ENCODE measurements around the gene CD38.
A peak's percentile ranks its signal among the peaks of the same experiment; 100 is the strongest.
"Not testable (repeated sequence)": the region's sequence is repeated elsewhere in the genome, so short reads cannot be mapped to it uniquely, and the experiment has no call there.

Gene CD38

DNA sequence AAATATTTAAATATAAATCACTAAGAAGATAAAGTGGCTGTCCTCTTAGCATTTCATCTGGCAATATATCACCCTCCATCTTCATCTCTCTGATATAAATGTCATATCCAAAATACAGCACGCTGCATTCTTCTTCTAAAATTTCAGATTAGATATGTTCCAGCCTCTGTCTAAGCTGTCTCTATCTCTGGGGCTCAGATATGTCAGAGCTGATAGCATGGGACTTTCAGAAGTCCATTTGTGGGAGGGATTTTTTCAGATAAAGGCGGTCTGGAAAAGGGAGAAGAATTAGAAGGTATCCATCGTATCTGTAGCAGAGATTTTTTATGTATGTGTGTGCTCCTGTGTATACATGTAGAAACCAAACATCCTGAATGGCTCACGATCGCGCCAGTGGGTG lies 25.0 kb upstream of the CD38 start:
- DNase-seq (ENCODE audit: low read depth): no peak
- TF ChIP-seq, protein P1, sequence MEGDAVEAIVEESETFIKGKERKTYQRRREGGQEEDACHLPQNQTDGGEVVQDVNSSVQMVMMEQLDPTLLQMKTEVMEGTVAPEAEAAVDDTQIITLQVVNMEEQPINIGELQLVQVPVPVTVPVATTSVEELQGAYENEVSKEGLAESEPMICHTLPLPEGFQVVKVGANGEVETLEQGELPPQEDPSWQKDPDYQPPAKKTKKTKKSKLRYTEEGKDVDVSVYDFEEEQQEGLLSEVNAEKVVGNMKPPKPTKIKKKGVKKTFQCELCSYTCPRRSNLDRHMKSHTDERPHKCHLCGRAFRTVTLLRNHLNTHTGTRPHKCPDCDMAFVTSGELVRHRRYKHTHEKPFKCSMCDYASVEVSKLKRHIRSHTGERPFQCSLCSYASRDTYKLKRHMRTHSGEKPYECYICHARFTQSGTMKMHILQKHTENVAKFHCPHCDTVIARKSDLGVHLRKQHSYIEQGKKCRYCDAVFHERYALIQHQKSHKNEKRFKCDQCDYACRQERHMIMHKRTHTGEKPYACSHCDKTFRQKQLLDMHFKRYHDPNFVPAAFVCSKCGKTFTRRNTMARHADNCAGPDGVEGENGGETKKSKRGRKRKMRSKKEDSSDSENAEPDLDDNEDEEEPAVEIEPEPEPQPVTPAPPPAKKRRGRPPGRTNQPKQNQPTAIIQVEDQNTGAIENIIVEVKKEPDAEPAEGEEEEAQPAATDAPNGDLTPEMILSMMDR (conservative IDR thresholded peaks at IDR 0.05; ENCODE audit: low read length): no peak
- no peak overlapping the region for H3K4me3 ChIP-seq (ENCODE audit: low read length)

DNA sequence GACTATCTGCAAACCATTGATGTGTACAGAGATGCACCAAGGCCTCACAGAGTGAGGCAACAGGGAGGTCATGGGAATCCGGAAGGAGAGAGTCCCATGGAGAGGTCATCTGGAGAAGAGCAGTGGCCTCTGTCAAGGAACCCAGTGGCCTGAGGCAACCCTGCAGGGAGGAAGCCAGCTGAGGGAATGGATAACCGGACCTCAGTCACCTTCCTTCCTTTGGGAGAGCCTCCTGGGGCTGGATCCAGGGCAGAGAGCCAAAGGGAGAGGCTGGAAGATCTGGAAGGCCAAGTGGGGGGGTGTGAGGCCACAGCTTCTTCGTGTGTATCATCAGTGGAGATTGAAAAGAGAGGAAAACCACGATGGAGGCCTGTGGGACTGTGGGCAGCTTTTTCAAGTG lies 24.3 kb upstream of the CD38 start:
- H3K4me3 ChIP-seq (ENCODE audit: low read length): no peak overlapping the region
- no peak for DNase-seq (ENCODE audit: low read depth)
- TF ChIP-seq, protein P1 (conservative IDR thresholded peaks at IDR 0.05; ENCODE audit: low read length): no peak

DNA sequence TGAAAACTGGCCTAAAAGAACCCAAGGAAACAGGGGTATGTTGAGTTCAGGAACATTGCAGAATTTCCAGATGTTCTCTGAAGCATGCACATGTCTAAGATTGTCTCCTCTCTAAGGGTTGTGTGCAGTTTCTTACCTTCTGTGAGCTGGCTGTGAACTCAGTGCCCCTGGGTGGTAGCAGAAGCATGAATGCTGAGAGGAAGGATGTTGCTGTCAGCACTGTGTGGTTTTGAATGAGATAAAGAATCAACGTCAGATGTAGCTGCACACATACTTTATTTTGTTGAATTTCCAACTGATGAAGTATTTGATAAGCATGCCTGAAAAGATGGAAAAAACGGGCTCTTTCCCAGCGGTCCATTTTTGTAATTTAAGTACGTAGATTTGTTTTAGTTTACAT lies 23.8 kb upstream of the CD38 start:
- H3K4me3 ChIP-seq (ENCODE audit: low read length): no peak overlapping the region
- no peak for DNase-seq (ENCODE audit: low read depth)

GRCh38 chr4:15755321-15756155 lies 22.6 kb upstream of the CD38 start:
- TF ChIP-seq, protein P1 (conservative IDR thresholded peaks at IDR 0.05; ENCODE audit: low read length): no peak
- H3K4me3 ChIP-seq (ENCODE audit: low read length): no peak overlapping the region
- DNase-seq (ENCODE audit: low read depth): peak; percentile 13

More for the DNA sequence above, 23.8 kb upstream of the CD38 start:
- TF ChIP-seq, protein P1 (conservative IDR thresholded peaks at IDR 0.05; ENCODE audit: low read length): no peak

DNA sequence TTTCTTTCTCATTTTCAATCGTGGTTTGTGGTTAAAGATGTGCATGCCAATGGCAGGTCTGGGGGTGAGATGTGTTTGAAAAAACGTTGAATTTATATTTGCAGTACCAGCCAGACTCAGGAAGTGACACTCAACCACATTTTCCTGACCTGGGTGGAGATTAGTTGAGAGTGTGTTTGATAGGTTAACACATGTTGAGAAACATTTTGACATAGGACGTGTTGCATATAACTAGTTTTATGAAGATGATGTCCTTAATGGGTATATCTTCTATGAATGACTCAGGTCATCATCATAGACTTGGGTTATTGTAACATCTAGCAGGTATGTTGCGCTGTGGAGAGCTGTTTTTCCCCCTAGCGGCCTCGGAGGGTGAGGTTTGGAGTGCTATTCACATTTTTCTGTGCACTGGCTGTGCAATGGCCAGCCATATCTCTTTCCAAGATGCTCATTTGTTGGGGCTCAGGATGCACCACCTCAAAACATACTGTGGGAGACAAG lies 21.7 kb upstream of the CD38 start:
- no peak for DNase-seq (ENCODE audit: low read depth)
- no peak overlapping the region for H3K4me3 ChIP-seq (ENCODE audit: low read length)
- TF ChIP-seq, protein P1 (conservative IDR thresholded peaks at IDR 0.05; ENCODE audit: low read length): 0 out of 2 replicates have a peak, but pooled peaks have one; percentile 13

DNA sequence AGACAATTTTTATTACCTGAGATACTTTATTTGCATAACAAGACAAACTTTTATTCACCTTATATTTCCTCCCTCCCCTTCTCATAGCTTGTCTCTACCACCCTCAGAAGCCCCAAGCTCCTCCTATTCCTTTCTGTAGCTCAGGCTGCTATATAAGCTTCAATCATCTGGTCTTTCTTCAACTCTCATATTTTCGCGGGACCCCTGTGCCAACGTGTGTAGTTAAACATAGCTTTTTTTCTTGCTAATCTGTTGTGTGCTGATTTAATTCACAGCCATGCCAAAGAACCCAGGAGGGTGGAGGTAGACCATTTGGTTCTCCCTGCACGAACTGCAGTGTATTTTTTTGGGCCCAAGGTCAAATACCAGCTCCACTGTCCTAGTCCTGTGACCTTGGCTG lies 21.1 kb upstream of the CD38 start:
- H3K4me3 ChIP-seq (ENCODE audit: low read length): no peak overlapping the region
- TF ChIP-seq, protein P1 (conservative IDR thresholded peaks at IDR 0.05; ENCODE audit: low read length): no peak
- no peak for DNase-seq (ENCODE audit: low read depth)

DNA sequence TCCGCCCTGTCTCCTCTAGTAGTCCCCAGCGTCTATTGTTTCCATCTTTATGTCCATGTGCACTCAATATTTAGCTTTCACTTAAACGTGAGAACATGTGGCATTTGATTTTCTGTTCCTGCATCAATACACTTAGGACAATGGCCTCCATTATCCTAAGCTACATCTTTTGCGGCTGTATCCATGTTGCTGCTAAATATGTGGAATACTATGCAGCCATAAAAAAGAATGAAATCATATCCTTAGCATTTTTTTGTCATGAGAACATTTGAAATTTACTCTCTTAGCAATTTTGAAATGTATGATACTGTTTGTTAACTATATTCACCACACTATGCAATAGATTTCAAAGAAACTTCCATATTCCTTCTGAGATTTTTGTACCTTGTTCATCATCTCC lies 19.8 kb upstream of the CD38 start:
- TF ChIP-seq, protein P1 (conservative IDR thresholded peaks at IDR 0.05; ENCODE audit: low read length): no peak
- no peak for DNase-seq (ENCODE audit: low read depth)
- no peak overlapping the region for H3K4me3 ChIP-seq (ENCODE audit: low read length)

DNA sequence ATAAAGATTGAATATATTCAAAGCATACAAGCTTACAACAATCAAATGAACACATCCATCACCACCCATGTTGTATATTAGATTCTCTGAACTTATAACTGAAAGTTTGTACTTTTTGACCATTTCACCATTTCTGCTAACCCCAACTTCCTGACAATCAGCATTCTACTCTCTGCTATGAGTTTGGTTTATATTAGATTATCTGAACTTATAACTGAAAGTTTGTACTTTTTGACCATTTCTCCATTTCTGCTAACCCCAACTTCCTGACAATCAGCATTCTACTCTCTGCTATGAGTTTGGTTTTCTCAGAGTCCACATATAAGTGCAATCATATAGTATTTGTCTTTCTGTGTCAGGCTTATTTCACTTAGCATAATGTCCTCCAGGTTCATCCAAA lies 15.7 kb upstream of the CD38 start:
- H3K4me3 ChIP-seq (ENCODE audit: low read length); DNase-seq (ENCODE audit: low read depth): not testable (repeated sequence)

All from AG10803 (cell line).